DOHH2 (cell line): ENCODE data around the gene CD58.
A peak's percentile ranks its signal among the peaks of the same experiment; 100 is the strongest.

Experiments
- H3F3A ChIP-seq: fragments of 200-600 bp; sonication (generic), shearing (Covaris generic); 2 replicates; pipeline ENCODE4 v1.6.0; 2016; ENCODE audit warnings: antibody characterized with exemption, mild to moderate bottlenecking; ENCODE audit not compliant: control insufficient read depth, insufficient read depth
- H3K27ac ChIP-seq: fragments of 200-600 bp; sonication (generic); 2 replicates; pipeline ENCODE4 v1.5.1; 2014; ENCODE audit warnings: low read depth, mild to moderate bottlenecking, low read length, moderate library complexity
- H3K27me3 ChIP-seq: fragments of 200-600 bp; sonication (generic); 2 replicates; pipeline ENCODE4 v1.6.1; 2014; ENCODE audit warnings: mild to moderate bottlenecking, low read length, mixed read lengths; ENCODE audit not compliant: control insufficient read depth
- H3K36me3 ChIP-seq: fragments of 200-600 bp; sonication (generic); 2 replicates; pipeline ENCODE4 v1.6.1; 2014; ENCODE audit warnings: mild to moderate bottlenecking, low read length, moderate library complexity, mixed read lengths; ENCODE audit not compliant: control insufficient read depth
- H3K4me1 ChIP-seq: fragments of 200-600 bp; sonication (generic); 2 replicates; pipeline ENCODE4 v1.6.1; 2014; ENCODE audit warnings: mild to moderate bottlenecking, low read length, mixed read lengths; ENCODE audit not compliant: control insufficient read depth
- H3K4me2 ChIP-seq: fragments of 200-600 bp; sonication (generic); 2 replicates; pipeline ENCODE4 v1.6.0; 2014; ENCODE audit warnings: mild to moderate bottlenecking, low read length, moderate library complexity
- H3K4me3 ChIP-seq: fragments of 200-600 bp; sonication (generic); 2 replicates; pipeline ENCODE4 v1.5.1; 2014; ENCODE audit warnings: mild to moderate bottlenecking, low read length, mixed read lengths
- H3K79me2 ChIP-seq: fragments of 200-600 bp; sonication (generic); 2 replicates; pipeline ENCODE4 v1.6.1; 2014; ENCODE audit warnings: mild to moderate bottlenecking, low read length, mixed read lengths; ENCODE audit not compliant: control insufficient read depth
- H3K9me2 ChIP-seq: fragments of 200-600 bp; sonication (generic); replicated peaks from 2 replicates; pipeline ENCODE4 v1.6.1; 2014; ENCODE audit warnings: mild to moderate bottlenecking, low read length, mixed read lengths; ENCODE audit not compliant: control insufficient read depth
- H3K9me3 ChIP-seq: fragments of 200-600 bp; sonication (generic); 2 replicates; pipeline ENCODE4 v1.6.1; 2014; ENCODE audit warnings: antibody characterized with exemption, low read length, mixed read lengths; ENCODE audit not compliant: control insufficient read depth, insufficient read depth
- H4K20me1 ChIP-seq: fragments of 200-600 bp; sonication (generic); 2 replicates; pipeline ENCODE4 v1.6.0; 2014; ENCODE audit warnings: low read depth, mild to moderate bottlenecking, antibody characterized with exemption, low read length, moderate library complexity; ENCODE audit not compliant: control insufficient read depth, insufficient read depth
- EZH2phosphoT487 ChIP-seq: fragments of 200-600 bp; sonication (generic); IDR thresholded peaks from 2 replicates; pipeline ENCODE4 v1.6.1; 2017; ENCODE audit warnings: borderline replicate concordance, mild to moderate bottlenecking, antibody characterized with exemption, low read length, moderate library complexity, mixed read lengths
- TF ChIP-seq, protein P1 (sequence below): fragments of 200-600 bp; sonication (generic); IDR thresholded peaks from one replicate; pipeline ENCODE4 v1.5.1; 2014; ENCODE audit warnings: antibody characterized with exemption, mild to moderate bottlenecking, low read depth, low read length; ENCODE audit not compliant: poor library complexity, severe bottlenecking

CD58 gene

DNA sequence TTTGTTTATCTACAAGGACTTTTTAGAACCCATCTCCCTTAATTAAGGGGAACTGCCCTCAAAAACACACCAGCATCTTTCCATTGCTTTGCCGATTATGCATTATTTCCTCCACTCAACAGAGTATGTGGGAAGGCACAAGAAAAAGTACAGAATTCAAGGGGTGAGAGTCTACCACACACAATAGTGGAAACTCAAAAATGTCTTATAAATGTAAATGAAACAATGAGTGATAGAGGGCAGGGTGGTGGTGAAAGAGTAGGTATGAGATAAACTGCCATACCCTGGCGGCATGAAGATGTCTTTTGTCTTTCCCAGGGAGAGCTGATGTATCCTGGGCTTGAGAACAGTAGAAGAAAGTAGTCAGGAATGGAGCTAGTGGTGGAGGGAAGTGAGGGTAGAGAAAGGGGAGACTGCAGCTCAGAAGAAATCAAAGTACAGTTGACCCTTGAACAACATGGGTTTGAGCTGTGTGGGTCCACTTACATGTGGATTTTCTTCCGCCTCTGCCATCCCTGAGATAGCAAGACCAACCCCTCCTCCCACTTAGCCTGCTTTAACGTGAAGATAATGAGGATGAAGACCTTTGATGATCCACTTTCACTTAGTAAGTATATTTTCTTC lies 24.4 kb downstream of the CD58 start:
- no peak overlapping the region for H3K27ac ChIP-seq
- no peaks in the 10 kb centered on the region for H3F3A ChIP-seq
- H3K79me2 ChIP-seq, result no peaks in the 10 kb centered on the region
- no peaks in the 10 kb centered on the region for H3K36me3 ChIP-seq
- H3K9me3 ChIP-seq, result no peaks in the 10 kb centered on the region
- H3K27me3 ChIP-seq, result no peaks in the 10 kb centered on the region
- peaks cover 24% of the 10 kb centered on the region for H3K4me1 ChIP-seq
- no peak overlapping the region for H3K4me2 ChIP-seq
- TF ChIP-seq EZH2phosphoT487, result no peak
- TF ChIP-seq, protein P1, sequence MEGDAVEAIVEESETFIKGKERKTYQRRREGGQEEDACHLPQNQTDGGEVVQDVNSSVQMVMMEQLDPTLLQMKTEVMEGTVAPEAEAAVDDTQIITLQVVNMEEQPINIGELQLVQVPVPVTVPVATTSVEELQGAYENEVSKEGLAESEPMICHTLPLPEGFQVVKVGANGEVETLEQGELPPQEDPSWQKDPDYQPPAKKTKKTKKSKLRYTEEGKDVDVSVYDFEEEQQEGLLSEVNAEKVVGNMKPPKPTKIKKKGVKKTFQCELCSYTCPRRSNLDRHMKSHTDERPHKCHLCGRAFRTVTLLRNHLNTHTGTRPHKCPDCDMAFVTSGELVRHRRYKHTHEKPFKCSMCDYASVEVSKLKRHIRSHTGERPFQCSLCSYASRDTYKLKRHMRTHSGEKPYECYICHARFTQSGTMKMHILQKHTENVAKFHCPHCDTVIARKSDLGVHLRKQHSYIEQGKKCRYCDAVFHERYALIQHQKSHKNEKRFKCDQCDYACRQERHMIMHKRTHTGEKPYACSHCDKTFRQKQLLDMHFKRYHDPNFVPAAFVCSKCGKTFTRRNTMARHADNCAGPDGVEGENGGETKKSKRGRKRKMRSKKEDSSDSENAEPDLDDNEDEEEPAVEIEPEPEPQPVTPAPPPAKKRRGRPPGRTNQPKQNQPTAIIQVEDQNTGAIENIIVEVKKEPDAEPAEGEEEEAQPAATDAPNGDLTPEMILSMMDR, result no peak
- no peaks in the 10 kb centered on the region for H4K20me1 ChIP-seq
- H3K9me2 ChIP-seq, result no peaks in the 10 kb centered on the region
- H3K4me3 ChIP-seq, result no peak overlapping the region

DNA sequence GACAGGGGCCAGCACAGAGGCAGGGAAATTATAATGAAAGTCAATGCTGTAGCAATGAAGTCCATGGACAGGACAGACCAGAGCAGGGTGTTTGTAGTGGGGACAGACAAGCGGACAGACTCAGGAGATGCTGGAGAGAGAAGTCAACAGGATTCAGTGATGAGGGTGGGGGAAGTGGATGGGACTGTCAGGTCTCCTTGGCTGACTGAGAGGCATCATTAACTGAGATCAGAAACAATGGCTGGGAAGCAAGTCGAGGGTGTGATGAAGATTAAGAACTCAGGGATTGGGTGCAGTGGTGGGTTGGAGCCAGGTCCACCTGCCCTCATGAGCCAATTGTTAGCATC lies 25.5 kb downstream of the CD58 start:
- no peaks in the 10 kb centered on the region for H4K20me1 ChIP-seq
- H3K9me2 ChIP-seq, result no peaks in the 10 kb centered on the region
- no peaks in the 10 kb centered on the region for H3K9me3 ChIP-seq
- H3K79me2 ChIP-seq, result no peaks in the 10 kb centered on the region
- no peaks in the 10 kb centered on the region for H3F3A ChIP-seq
- H3K27me3 ChIP-seq, result no peaks in the 10 kb centered on the region
- peaks cover 27% of the 10 kb centered on the region for H3K4me1 ChIP-seq
- no peak overlapping the region for H3K27ac ChIP-seq
- no peaks in the 10 kb centered on the region for H3K36me3 ChIP-seq
- H3K4me2 ChIP-seq, result peak overlapping the region; percentile 51
- H3K4me3 ChIP-seq, result no peak overlapping the region; the same call in 1 of the 2 replicates
- no peak for TF ChIP-seq EZH2phosphoT487
- TF ChIP-seq, protein P1, result no peak

DNA sequence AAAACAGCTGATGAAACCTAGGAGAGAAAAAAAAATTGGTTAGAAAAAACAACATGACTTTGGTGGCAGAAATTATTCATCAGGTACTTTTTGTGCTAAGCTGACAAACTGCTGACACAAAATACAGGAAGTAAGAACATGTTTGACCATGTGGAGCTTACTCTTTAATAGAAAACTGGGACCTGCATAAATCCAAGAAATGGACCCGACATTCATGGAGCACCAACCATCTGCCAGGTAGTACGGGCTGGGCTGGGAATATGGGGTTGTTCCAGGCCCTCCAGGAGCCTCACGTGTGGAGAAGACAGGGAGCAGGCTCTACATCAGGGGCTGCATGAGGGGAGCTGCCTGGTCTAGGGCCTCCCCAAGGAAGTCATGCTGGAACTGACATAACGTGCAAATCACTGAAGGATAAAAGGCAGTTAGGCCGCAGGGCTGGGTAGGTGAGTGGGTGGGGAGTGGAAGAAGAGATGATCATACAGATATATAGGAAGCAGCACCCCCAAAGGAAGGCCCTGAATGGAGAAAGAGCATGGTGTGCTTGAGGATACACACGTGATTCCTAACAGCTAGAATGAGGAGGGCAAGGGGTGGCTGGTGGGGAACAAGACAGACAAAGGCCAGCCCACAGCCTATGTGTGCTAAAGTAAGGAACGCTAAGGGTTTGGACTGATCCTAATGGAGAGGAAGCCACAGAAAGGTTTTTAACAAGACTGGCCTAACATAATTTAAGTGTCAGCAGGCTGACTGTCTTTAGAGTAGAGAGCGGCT lies 26.1 kb downstream of the CD58 start:
- Histone ChIP-seq H3K4me3 (no peak overlapping the region; the same call in 1 of the 2 replicates), H3K9me2 (no peaks in the 10 kb centered on the region), H3K9me3 (no peaks in the 10 kb centered on the region), H4K20me1 (no peaks in the 10 kb centered on the region), H3K79me2 (no peaks in the 10 kb centered on the region), H3K4me1 (peaks cover 32% of the 10 kb centered on the region), H3F3A (no peaks in the 10 kb centered on the region), H3K36me3 (no peaks in the 10 kb centered on the region), H3K4me2 (peak overlapping the region; percentile 51), H3K27ac (no peak overlapping the region), H3K27me3 (no peaks in the 10 kb centered on the region)
- TF ChIP-seq EZH2phosphoT487, result no peak
- TF ChIP-seq, protein P1, result no peak
